Activated T-cell treated with anti-CD3 and anti-CD28 coated beads, Interleukin-2, amount 50 U/mL, for 4 hours (primary cell): ENCODE results near the gene IPO11. TPM values are rescaled to one million over a fixed set of nuclear protein-coding genes. Genes with fewer than 3 reads are reported as not detected.
"Not testable (repeated sequence)": the region's sequence is repeated elsewhere in the genome, so short reads cannot be mapped to it uniquely, and the experiment has no call there.

Source experiments
- ATAC-seq, 2 donors: fragments of 200-7000 bp; cut with Tn5 transposase; one replicate each; pipeline ENCODE4 v1.10.0; 2021
- DNase-seq: peaks from one replicate; pipeline ENCODE4 v3.0.0-alpha.2; 2020
- H3K27me3 Mint-ChIP-seq: one replicate; pipeline ENCODE4 v1.8.0; 2021; ENCODE audit warnings: low read depth, mixed read lengths
- H3K36me3 Mint-ChIP-seq: one replicate; pipeline ENCODE4 v1.8.0; 2022; ENCODE audit warnings: mixed read lengths; ENCODE audit not compliant: insufficient read depth
- H3K4me1 Mint-ChIP-seq: one replicate; pipeline ENCODE4 v1.8.0; 2021; ENCODE audit warnings: low read depth, mixed read lengths
- H3K4me3 Mint-ChIP-seq: one replicate; pipeline ENCODE4 v1.8.0; 2021; ENCODE audit warnings: mild to moderate bottlenecking, moderate library complexity, mixed read lengths
- H3K9me3 Mint-ChIP-seq: one replicate; pipeline ENCODE4 v1.8.0; 2021; ENCODE audit warnings: mixed read lengths
- total RNA-seq, 3 donors: library from RNA; stranded (reverse); gene quantifications; one replicate each; pipeline ENCODE4 v1.2.1, GENCODE V29; 2021

The IPO11 gene
- total RNA-seq, 3 donors from 2014 or later, result 56.1 to 70.4 (median 60.5) TPM

DNA sequence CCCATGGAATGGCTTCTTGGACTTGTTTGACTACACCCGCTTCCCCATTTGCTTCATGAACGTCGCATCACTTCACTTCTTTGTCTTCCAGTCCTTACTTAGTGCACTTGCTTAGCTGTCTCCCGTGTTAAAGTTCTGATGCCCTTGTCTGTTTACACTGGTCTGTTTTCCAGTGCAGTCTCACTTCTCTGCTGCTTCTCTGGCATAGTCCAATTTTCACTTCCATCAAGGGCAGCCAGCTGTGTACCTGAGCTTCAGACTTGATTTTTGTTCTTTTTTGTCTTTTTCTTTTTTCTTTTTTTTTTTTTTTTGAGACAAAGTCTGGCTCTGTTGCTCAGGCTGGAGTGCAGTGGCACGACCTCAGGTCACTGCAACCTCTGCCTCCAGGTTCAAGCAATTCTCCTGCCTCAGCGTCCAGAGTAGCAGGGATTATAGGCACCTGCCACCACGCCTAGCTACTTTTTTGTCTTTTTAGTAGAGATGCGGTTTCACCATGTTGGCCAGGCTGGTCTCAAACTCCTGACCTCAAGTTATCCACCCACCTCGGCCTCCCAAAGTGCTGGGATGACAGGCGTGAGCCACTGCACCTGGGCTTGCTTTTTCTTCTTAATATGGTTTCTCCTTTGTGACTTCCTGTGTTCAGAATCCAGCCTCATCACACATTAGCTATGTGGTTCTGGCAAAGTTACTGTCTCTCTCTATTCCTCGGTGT lies 241.5 kb downstream of the IPO11 start:
- DNase-seq (no peak), ATAC-seq (no peak)
- no peaks in the 10 kb centered on the region for H3K27me3 Mint-ChIP-seq
- no peaks in the 10 kb centered on the region for H3K36me3 Mint-ChIP-seq
- H3K4me1 Mint-ChIP-seq, result no peaks in the 10 kb centered on the region
- H3K9me3 Mint-ChIP-seq, result peaks cover 9% of the 10 kb centered on the region
- no peak overlapping the region for H3K4me3 Mint-ChIP-seq

DNA sequence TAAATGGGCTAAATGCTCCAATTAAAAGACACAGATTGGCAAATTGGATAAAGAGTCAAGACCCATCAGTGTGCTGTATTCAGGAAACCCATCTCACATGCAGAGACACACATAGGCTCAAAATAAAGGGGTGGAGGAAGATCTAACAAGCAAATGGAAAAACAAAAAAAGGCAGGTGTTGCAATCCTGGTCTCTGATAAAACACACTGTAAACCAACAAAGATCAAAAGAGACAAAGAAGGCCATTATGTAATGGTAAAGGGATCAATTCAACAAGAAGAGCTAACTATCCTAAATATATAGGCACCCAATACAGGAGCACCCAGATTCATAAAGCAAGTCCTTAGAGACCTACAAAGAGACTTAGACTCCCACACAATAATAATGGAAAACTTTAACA lies 245.2 kb downstream of the IPO11 start:
- ATAC-seq, result not testable (repeated sequence)

DNA sequence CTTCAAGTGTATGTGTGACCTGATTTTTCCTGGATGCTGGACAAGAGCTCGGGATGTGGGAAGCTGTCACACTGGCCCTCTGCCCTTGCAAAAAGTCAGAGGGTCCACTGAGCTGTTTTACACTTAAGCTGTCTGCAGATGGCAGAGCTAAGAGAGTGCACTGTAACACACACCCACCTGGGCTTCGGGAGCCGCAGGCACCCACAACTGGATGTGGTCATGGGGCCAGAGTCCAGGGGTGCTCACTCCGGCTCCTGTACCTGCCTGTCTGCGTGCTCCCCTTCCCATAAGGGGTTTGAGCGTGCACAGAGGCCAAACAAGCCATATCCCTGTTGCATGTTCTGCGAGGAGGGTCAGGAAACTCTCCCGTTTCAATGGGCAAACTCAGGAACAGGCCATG lies 248.6 kb downstream of the IPO11 start:
- Mint-ChIP-seq H3K9me3 (peaks cover 21% of the 10 kb centered on the region), H3K27me3 (no peaks in the 10 kb centered on the region), H3K4me1 (no peaks in the 10 kb centered on the region), H3K4me3 (no peak overlapping the region), H3K36me3 (no peaks in the 10 kb centered on the region)
- no peak for DNase-seq
- no peak for ATAC-seq

More for the DNA sequence above, 245.2 kb downstream of the IPO11 start:
- not testable (repeated sequence) for H3K27me3 Mint-ChIP-seq, DNase-seq, H3K36me3 Mint-ChIP-seq, H3K4me3 Mint-ChIP-seq, H3K4me1 Mint-ChIP-seq
- H3K9me3 Mint-ChIP-seq, result peaks cover 21% of the 10 kb centered on the region

DNA sequence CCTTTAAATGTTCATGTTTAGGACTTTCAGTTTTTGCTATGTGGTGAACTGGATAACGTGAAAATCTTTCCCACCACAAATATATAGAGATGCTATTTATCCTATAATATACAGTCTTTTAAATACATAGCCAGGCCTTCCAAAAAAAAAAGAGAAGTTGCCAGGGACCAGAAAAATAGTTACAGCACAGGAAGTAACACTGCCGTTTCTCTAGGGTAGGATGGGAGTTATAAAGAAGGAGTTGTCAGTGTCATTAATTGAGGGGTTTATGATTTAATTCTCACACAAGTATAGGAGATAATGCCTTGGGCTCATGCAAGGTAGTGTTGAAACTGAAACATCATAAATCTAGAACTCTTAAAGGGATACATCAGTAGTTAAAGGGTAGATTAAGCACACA lies 250.0 kb downstream of the IPO11 start:
- Mint-ChIP-seq H3K4me1 (no peaks in the 10 kb centered on the region), H3K4me3 (no peak overlapping the region), H3K27me3 (no peaks in the 10 kb centered on the region), H3K9me3 (peaks cover 21% of the 10 kb centered on the region), H3K36me3 (no peaks in the 10 kb centered on the region)
- DNase-seq (no peak), ATAC-seq (no peak)

DNA sequence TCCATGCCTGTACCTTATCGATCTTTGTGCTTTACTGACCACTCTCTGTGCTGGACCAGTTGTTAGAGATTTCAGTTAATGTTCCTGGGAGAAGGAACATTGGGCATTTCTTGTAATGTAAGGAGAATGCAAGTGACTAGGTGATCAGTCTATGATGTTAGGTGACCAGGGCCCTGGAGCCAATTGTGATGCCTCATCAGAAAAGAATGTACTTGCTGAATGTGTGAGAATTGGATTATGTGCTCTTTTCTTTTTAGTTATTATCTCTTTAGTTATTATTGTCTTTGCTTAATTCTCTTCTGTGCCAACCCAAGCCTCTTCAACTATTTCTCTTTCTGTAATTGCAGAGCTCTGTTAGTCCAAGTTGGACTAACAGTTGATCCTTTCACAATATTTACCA lies 258.9 kb downstream of the IPO11 start:
- ATAC-seq (no peak), DNase-seq (no peak)
- H3K36me3 Mint-ChIP-seq, result no peaks in the 10 kb centered on the region
- no peaks in the 10 kb centered on the region for H3K27me3 Mint-ChIP-seq
- H3K4me1 Mint-ChIP-seq, result no peaks in the 10 kb centered on the region
- peaks cover 9% of the 10 kb centered on the region for H3K9me3 Mint-ChIP-seq
- no peak overlapping the region for H3K4me3 Mint-ChIP-seq

DNA sequence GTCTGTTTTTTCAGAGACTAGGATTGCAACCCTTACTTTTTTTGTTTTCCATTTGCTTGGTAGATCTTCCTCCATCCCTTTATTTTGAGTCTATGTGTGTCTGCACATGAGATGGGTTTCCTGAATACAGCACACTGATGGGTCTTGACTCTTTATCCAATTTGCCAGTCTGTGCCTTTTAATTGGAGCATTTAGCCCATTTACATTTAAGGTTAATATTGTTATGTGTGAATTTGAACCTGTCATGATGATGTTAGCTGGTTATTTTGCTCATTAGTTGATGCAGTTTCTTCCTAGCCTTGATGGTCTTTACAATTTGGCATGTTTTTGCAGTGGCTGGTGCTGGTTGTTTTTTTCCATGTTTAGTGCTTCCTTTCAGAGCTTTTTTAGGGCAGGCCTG lies 264.0 kb downstream of the IPO11 start:
- H3K4me1 Mint-ChIP-seq, ATAC-seq, H3K36me3 Mint-ChIP-seq, DNase-seq, H3K27me3 Mint-ChIP-seq, H3K4me3 Mint-ChIP-seq: not testable (repeated sequence)
- H3K9me3 Mint-ChIP-seq, result peaks cover 26% of the 10 kb centered on the region

Other genes with a start within 250 kb of the IPO11 start
- 100 to 1,000 TPM; 103 to 125 (median 125) TPM for gene KIF2A, start 106.6 kb upstream of the IPO11 start, total RNA-seq
- gene DIMT1, start 8.9 kb upstream of the IPO11 start, total RNA-seq, result 10 to 100 TPM; 85.4 to 94.4 (median 93.4) TPM
- gene LRRC70, start 166.1 kb downstream of the IPO11 start, total RNA-seq, result under 1 TPM; 0.38 to 0.90 (median 0.38) TPM